Measurements from ENCODE around the gene TEX48.

TEX48 gene

GRCh38 chr9:114682846-114683245, 854 bp upstream of the TEX48 start:
- TF ChIP-seq ZNF8 (CRISPR knock-in tag; IDR thresholded peaks at IDR 0.05) (no peak), TOX (CRISPR knock-in tag; IDR thresholded peaks at IDR 0.05; ENCODE audit: borderline replicate concordance) (no peak), CSRNP3 (CRISPR knock-in tag; IDR thresholded peaks at IDR 0.05) (no peak), POU6F1 (CRISPR knock-in tag; IDR thresholded peaks at IDR 0.05; ENCODE audit: borderline replicate concordance, low read depth) (no peak), BACH2 (CRISPR knock-in tag; IDR thresholded peaks at IDR 0.05; ENCODE audit: borderline replicate concordance) (no peak), GLIS3 (CRISPR knock-in tag; IDR thresholded peaks at IDR 0.05) (no peak), ZNF70 (CRISPR knock-in tag; IDR thresholded peaks at IDR 0.05) (no peak), ZC3H10 (CRISPR knock-in tag; IDR thresholded peaks at IDR 0.05) (no peak), CSDC2 (CRISPR knock-in tag; IDR thresholded peaks at IDR 0.05) (no peak), ZFP30 (CRISPR knock-in tag; IDR thresholded peaks at IDR 0.05) (no peak)
- ATAC-seq, result no peak

DNA sequence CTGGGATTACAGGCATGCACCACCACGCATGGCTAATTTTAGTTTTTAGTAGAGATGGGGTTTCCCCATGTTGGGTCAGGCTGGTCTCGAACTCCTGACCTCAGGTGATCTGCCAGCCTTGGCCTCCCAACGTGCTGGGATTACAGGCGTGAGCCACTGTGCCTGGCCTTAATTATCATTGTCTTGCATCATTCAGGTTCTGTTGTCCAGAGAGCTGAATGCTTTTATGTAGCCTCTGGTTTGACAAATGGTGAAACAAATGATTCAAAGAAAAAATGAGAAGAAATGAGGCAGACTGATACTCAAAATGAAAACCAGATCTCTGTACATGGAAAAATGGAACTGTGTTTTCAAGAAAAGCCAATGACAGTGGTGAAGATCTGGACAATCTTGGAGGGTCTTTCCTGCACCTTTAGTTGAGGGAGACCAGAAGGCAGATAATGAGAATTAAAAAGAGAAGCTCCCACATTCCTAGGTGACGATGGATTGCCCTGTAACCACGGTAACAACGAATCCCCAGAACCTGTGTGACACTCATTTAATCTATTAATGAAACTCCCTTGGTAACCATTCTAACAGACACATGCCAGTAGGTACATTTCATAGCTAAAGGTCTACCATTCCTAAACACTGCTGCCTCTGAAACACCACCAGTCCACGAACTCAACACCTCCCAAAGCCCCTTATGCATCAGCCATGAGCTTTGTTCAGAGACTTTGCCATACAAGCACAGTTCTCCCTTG, 1.6 kb downstream of the TEX48 start:
- ATAC-seq, result no peak
- TF ChIP-seq ARNTL (CRISPR knock-in tag; IDR thresholded peaks at IDR 0.05; ENCODE audit: borderline replicate concordance, low read depth) (no peak), TOX (CRISPR knock-in tag; IDR thresholded peaks at IDR 0.05; ENCODE audit: borderline replicate concordance) (no peak), SNAI2 (CRISPR knock-in tag; IDR thresholded peaks at IDR 0.05) (no peak), ISL1 (CRISPR knock-in tag; IDR thresholded peaks at IDR 0.05) (no peak), BACH2 (CRISPR knock-in tag; IDR thresholded peaks at IDR 0.05; ENCODE audit: borderline replicate concordance) (no peak)
- TF ChIP-seq, protein P1, sequence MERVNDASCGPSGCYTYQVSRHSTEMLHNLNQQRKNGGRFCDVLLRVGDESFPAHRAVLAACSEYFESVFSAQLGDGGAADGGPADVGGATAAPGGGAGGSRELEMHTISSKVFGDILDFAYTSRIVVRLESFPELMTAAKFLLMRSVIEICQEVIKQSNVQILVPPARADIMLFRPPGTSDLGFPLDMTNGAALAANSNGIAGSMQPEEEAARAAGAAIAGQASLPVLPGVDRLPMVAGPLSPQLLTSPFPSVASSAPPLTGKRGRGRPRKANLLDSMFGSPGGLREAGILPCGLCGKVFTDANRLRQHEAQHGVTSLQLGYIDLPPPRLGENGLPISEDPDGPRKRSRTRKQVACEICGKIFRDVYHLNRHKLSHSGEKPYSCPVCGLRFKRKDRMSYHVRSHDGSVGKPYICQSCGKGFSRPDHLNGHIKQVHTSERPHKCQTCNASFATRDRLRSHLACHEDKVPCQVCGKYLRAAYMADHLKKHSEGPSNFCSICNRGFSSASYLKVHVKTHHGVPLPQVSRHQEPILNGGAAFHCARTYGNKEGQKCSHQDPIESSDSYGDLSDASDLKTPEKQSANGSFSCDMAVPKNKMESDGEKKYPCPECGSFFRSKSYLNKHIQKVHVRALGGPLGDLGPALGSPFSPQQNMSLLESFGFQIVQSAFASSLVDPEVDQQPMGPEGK (CRISPR knock-in tag; IDR thresholded peaks at IDR 0.05; ENCODE audit: borderline replicate concordance), result no peak

- ATAC-seq, result no peak
- TF ChIP-seq ESRRG (CRISPR knock-in tag; IDR thresholded peaks at IDR 0.05), result no peak
- TF ChIP-seq GLIS3 (CRISPR knock-in tag; IDR thresholded peaks at IDR 0.05), result no peak
- no peak for TF ChIP-seq TCF4 (CRISPR knock-in tag; IDR thresholded peaks at IDR 0.05; ENCODE audit: borderline replicate concordance)
- no peak for TF ChIP-seq ZFP30 (CRISPR knock-in tag; IDR thresholded peaks at IDR 0.05)
- TF ChIP-seq ZNF70 (CRISPR knock-in tag; IDR thresholded peaks at IDR 0.05), result no peak
- no peak for TF ChIP-seq CSRNP3 (CRISPR knock-in tag; IDR thresholded peaks at IDR 0.05)
- TF ChIP-seq POU6F1 (CRISPR knock-in tag; IDR thresholded peaks at IDR 0.05; ENCODE audit: borderline replicate concordance, low read depth), result no peak
- no peak for TF ChIP-seq TOX (CRISPR knock-in tag; IDR thresholded peaks at IDR 0.05; ENCODE audit: borderline replicate concordance)
- TF ChIP-seq ZFP3 (CRISPR knock-in tag; IDR thresholded peaks at IDR 0.05), result no peak
- no peak for TF ChIP-seq ZNF565 (CRISPR knock-in tag; conservative IDR thresholded peaks at IDR 0.05; ENCODE audit: low read depth)
- TF ChIP-seq ZNF8 (CRISPR knock-in tag; IDR thresholded peaks at IDR 0.05), result no peak
- TF ChIP-seq OSR1 (CRISPR knock-in tag; IDR thresholded peaks at IDR 0.05), result no peak
- no peak for TF ChIP-seq RARB (CRISPR knock-in tag; IDR thresholded peaks at IDR 0.05)
- no peak for TF ChIP-seq PPARA (CRISPR knock-in tag; IDR thresholded peaks at IDR 0.05; ENCODE audit: borderline replicate concordance)
- no peak for TF ChIP-seq SNAI2 (CRISPR knock-in tag; IDR thresholded peaks at IDR 0.05)
Measured at GRCh38 chr9:114678795-114679194, 3.2 kb downstream of the TEX48 start.

Measured in SK-N-SH treated with all-trans-retinoic acid at 6 μM for 48 hours (cell line).